Transverse colon (tissue), 4 donors: ENCODE measurements around the gene SF3B4. TPM values are rescaled to one million over a fixed set of nuclear protein-coding genes. Genes with fewer than 3 reads are reported as not detected.

Experiments used
- DNase-seq: peaks from one replicate; pipeline ENCODE4 v3.0.0-alpha.2; 2019
- H3K27ac ChIP-seq, 4 donors: fragments of 200-600 bp; sonication (generic); 2 replicates each; pipeline ENCODE4 v1.5.1; 2016 to 2018; ENCODE audit warnings: inconsistent platforms in 4 of 4
- H3K27me3 ChIP-seq: fragments of 200-600 bp; sonication (generic); 2 replicates; pipeline ENCODE4 v1.5.1; 2017; ENCODE audit warnings: inconsistent platforms
- H3K36me3 ChIP-seq, 4 donors: fragments of 200-600 bp; sonication (generic); 2 replicates each; pipeline ENCODE4 v1.5.1; 2017 to 2019; ENCODE audit warnings: inconsistent platforms in 4 of 4
- H3K4me1 ChIP-seq, 4 donors: fragments of 200-600 bp; sonication (generic); 2 replicates each; pipeline ENCODE4 v1.5.1; 2017 to 2020; ENCODE audit warnings: inconsistent platforms in 4 of 4
- H3K4me3 ChIP-seq, 4 donors: fragments of 200-600 bp; sonication (generic); 1 replicate in 1 of 4; 2 replicates in 3 of 4; pipeline versions ENCODE4 v1.5.1 to v1.6.1; 2017 to 2019; ENCODE audit warnings: inconsistent platforms in 4 of 4
- H3K9me3 ChIP-seq, 2 donors: fragments of 200-600 bp; sonication (generic); 2 replicates each; pipeline ENCODE4 v1.5.1; 2017 to 2019; ENCODE audit warnings: inconsistent platforms in 2 of 2
- CTCF ChIP-seq, 5 experiments: fragments of 200-600 bp in 3 of 5; fragments of 450-650 bp in 2 of 5; sonication (generic) in 3 of 5; IDR thresholded peaks; 1 replicate in 2 of 5; 2 replicates in 3 of 5; pipeline ENCODE4 v1.5.1; 2016 to 2017; ENCODE audit warnings: antibody characterized with exemption in 5 of 5, inconsistent platforms in 3 of 5, mild to moderate bottlenecking in 2 of 5, moderate library complexity in 1 of 5
- EP300 ChIP-seq: sonication (generic); formaldehyde crosslinking; IDR thresholded peaks from one replicate; pipeline ENCODE4 v1.6.1; 2017; ENCODE audit warnings: antibody characterized with exemption, low read depth
- POLR2A ChIP-seq: fragments of 450-650 bp; IDR thresholded peaks from one replicate; pipeline ENCODE4 v1.6.1; 2016; ENCODE audit warnings: antibody characterized with exemption, mild to moderate bottlenecking, moderate library complexity
- POLR2AphosphoS5 ChIP-seq, 3 donors: sonication (generic); formaldehyde crosslinking; IDR thresholded peaks; one replicate each; pipeline ENCODE4 v1.6.1; 2016; ENCODE audit warnings: antibody characterized with exemption in 3 of 3
- WGBS, 2 donors: methylation state at CpG; one replicate each; pipeline ENCODE4 v1.1.5; 2018; ENCODE audit warnings: low coverage in 1 of 2; 5-methylcytosine and 5-hydroxymethylcytosine counted together
- in situ Hi-C, 4 donors: fragments of 200-750 bp; cut with MboI; loops; one replicate each; pipeline versions ENCODE4 v1.15.0 to v1.15.1; 2017; ENCODE audit warnings: low sequenced_read_pairs in 3 of 4, low pct_ligation_motif_present in 1 of 4, low pct_unique_long_range_greater_than_20kb in 1 of 4
- intact Hi-C: fragments of 100-400 bp; cut with DNase I; formaldehyde crosslinking; loops from one replicate; pipeline ENCODE4 v1.15.1; 2023; ENCODE audit warnings: low total_unique reads
- total RNA-seq, 4 donors: library from RNA; depleted of rRNA; stranded (reverse); fragments of >200 nt; gene quantifications; one replicate each; pipeline ENCODE4 v1.1.0, GENCODE V29; 2016

Gene SF3B4, protein sequence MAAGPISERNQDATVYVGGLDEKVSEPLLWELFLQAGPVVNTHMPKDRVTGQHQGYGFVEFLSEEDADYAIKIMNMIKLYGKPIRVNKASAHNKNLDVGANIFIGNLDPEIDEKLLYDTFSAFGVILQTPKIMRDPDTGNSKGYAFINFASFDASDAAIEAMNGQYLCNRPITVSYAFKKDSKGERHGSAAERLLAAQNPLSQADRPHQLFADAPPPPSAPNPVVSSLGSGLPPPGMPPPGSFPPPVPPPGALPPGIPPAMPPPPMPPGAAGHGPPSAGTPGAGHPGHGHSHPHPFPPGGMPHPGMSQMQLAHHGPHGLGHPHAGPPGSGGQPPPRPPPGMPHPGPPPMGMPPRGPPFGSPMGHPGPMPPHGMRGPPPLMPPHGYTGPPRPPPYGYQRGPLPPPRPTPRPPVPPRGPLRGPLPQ
- 10 to 100 TPM; 32.4 to 78.6 (median 46.2) TPM for total RNA-seq

- Histone ChIP-seq H3K36me3 (peaks cover 0 to 54% (median 24%) of the 10 kb centered on the region in 4 donors), H3K9me3 (no peaks in the 10 kb centered on the region), H3K4me3 (peak within 1 kb of the TSS; percentile 82 to 98 (median 86)), H3K27ac (peak within 1 kb of the TSS; percentile 94 to 96 (median 96)), H3K4me1 (peaks cover 20 to 74% (median 44%) of the 10 kb centered on the region in 4 donors), H3K27me3 (no peaks in the 10 kb centered on the region)
- DNase-seq, result peak; percentile 97
- in situ Hi-C loops, result no loop called here
- intact Hi-C loops, result loop anchor here (5.0 kb wide), 1 partner anchor 35 kb away; no protein-coding TSS in a partner anchor
- whole genome bisulfite sequencing, 2 donors, result 0 to 1% methylated on average over 10 to 46 of the region's 47 CpGs
- peak; percentile 94 for TF ChIP-seq POLR2A
- peak; percentile 96 for TF ChIP-seq POLR2AphosphoS5 (IDR thresholded peaks at IDR 0.05)
- no peak for TF ChIP-seq CTCF (IDR thresholded peaks at IDR 0.05)
- no peak for TF ChIP-seq EP300
Observed at GRCh38 chr1:149927563-149928400, at the start of gene SF3B4. TSS of gene SF3B4 (minus strand) at chr1:149927803. CDS start at chr1:149927759, 44 bp downstream.

DNA sequence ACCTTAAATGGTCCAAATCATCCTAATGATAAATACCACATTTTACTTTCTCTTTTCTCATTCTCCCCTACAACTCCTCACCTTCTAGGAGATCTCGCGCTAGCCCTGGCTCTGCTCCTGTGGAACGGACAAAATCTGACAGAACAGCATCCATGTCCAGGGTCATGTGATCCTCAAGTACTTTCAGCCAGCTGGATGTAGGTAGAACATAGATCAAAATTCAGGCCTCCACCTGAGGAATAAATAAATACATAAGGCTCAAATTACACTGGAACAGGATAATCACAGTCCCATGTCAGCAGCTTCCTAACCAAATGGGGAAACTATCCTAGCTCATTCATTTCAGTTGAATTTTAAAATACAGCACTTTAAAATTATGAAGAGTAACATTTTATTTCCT, 49.7 kb upstream of the SF3B4 start:
- TF ChIP-seq EP300 (no peak), POLR2AphosphoS5 (IDR thresholded peaks at IDR 0.05) (no peak), CTCF (IDR thresholded peaks at IDR 0.05) (no peak), POLR2A (no peak)
- 96% methylated on average over 3 of the region's 3 CpGs; no CpG with 5 or more reads in 1 of the 2 donors for WGBS, 2 donors
- intact Hi-C loops (no loop called here), in situ Hi-C loops (no loop called here)
- Histone ChIP-seq H3K9me3 (no peaks in the 10 kb centered on the region), H3K4me1 (peaks cover 6 to 39% (median 27%) of the 10 kb centered on the region in 4 donors), H3K27ac (no peak overlapping the region), H3K27me3 (no peaks in the 10 kb centered on the region), H3K36me3 (peaks cover 0 to 19% (median 3%) of the 10 kb centered on the region in 4 donors), H3K4me3 (no peak overlapping the region)
- no peak for DNase-seq

GRCh38 chr1:149972547-149972946, 44.9 kb upstream of the SF3B4 start:
- Histone ChIP-seq H3K27me3 (no peaks in the 10 kb centered on the region), H3K27ac (no peak overlapping the region), H3K4me3 (no peak overlapping the region), H3K4me1 (peaks cover 0 to 9% (median 6%) of the 10 kb centered on the region in 4 donors), H3K36me3 (peaks cover 0 to 42% (median 16%) of the 10 kb centered on the region in 4 donors), H3K9me3 (no peaks in the 10 kb centered on the region)
- WGBS, 2 donors, result 98 to 100% methylated on average over 2 of the region's 2 CpGs
- no peak for TF ChIP-seq CTCF (IDR thresholded peaks at IDR 0.05)
- no peak for TF ChIP-seq POLR2A
- no peak for TF ChIP-seq POLR2AphosphoS5 (IDR thresholded peaks at IDR 0.05)
- no peak for TF ChIP-seq EP300
- in situ Hi-C loops, result loop anchor here in 2 of 4 donors (25.0 kb wide), 1 partner anchor 215 kb away; no protein-coding TSS in a partner anchor
- intact Hi-C loops, result no loop called here
- DNase-seq, result no peak

DNA sequence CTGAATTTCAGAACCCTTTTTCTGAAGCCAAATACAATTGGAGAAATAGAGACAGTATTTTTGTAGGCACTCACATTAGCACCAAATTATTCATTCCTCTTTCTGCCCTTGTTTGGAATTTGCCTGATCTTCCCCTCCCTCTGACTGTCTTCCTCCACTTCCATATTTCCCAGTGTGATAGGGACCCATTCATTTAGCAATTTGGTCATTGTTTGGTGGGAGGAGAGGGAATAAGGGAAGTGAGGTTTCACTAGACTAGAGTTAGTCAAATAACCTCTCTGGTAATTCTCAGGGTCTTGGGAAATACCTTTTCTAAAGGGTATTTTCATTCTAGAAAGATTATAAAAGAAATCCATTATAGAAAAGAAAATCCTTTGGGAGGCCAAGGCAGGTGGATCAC, 40.0 kb upstream of the SF3B4 start:
- intact Hi-C loops, result no loop called here
- H3K9me3 ChIP-seq, result no peaks in the 10 kb centered on the region
- in situ Hi-C loops, result loop anchor here (10.0 to 25.0 kb wide), 4 partner anchors 77 to 220 kb away; no protein-coding TSS in a partner anchor

More for the DNA sequence above, 40.0 kb upstream of the SF3B4 start:
- Histone ChIP-seq H3K36me3 (peaks cover 0 to 52% (median 25%) of the 10 kb centered on the region in 4 donors), H3K4me3 (no peak overlapping the region), H3K27me3 (no peaks in the 10 kb centered on the region), H3K27ac (no peak overlapping the region), H3K4me1 (peaks cover 0 to 6% (median 0%) of the 10 kb centered on the region in 4 donors)
- TF ChIP-seq POLR2A, result no peak
- TF ChIP-seq EP300, result no peak
- no peak for TF ChIP-seq CTCF (IDR thresholded peaks at IDR 0.05)
- TF ChIP-seq POLR2AphosphoS5 (IDR thresholded peaks at IDR 0.05), result no peak
- DNase-seq, result no peak
